ENCODE data around the gene SCAMP4. TPM values are rescaled to one million over a fixed set of nuclear protein-coding genes. Genes with fewer than 3 reads are reported as not detected.

The SCAMP4 gene
- total and polyA plus RNA-seq, 2 of the 13 experiments (the other 11 are each of a cell fraction or from before 2014, with no cell fraction given), result 10.7 to 13.7 TPM

- TF ChIP-seq MXD4 (CRISPR knock-in tag; IDR thresholded peaks at IDR 0.05) (no peak), RBAK (CRISPR knock-in tag; IDR thresholded peaks at IDR 0.05) (no peak), ZNF451 (CRISPR knock-in tag; IDR thresholded peaks at IDR 0.05) (no peak), DNMT3B (CRISPR knock-in tag; conservative IDR thresholded peaks at IDR 0.05) (no peak), NCOR1 (IDR thresholded peaks at IDR 0.05; ENCODE audit: borderline replicate concordance, low read length) (no peak; the same call in 1 of the 2 replicates), ZNF264 (CRISPR knock-in tag; IDR thresholded peaks at IDR 0.05) (no peak), SAP130 (CRISPR knock-in tag; IDR thresholded peaks at IDR 0.05; ENCODE audit: low read depth) (peak; percentile 56), PHB2 (IDR thresholded peaks at IDR 0.05; ENCODE audit: partially characterized antibody) (no peak), ZFP36L1 (CRISPR knock-in tag; IDR thresholded peaks at IDR 0.05) (no peak), FOXK1 (CRISPR knock-in tag; IDR thresholded peaks at IDR 0.05; ENCODE audit: borderline replicate concordance, low read depth) (0 out of 2 replicates have a peak, but pooled peaks have one; percentile 22), ZNF331 (CRISPR knock-in tag; IDR thresholded peaks at IDR 0.05) (peak; percentile 74), ZNF7 (CRISPR knock-in tag; IDR thresholded peaks at IDR 0.05) (no peak), REL (CRISPR knock-in tag; conservative IDR thresholded peaks at IDR 0.05) (no peak; the same call in 1 of the 2 replicates), ZNF562 (CRISPR knock-in tag; IDR thresholded peaks at IDR 0.05; ENCODE audit: borderline replicate concordance) (no peak), ZNF724P (CRISPR knock-in tag; IDR thresholded peaks at IDR 0.05; ENCODE audit: borderline replicate concordance) (no peak), HOXA9 (CRISPR knock-in tag; IDR thresholded peaks at IDR 0.05; ENCODE audit: borderline replicate concordance) (no peak), CEBPG (CRISPR knock-in tag; IDR thresholded peaks at IDR 0.05) (no peak; the same call in 1 of the 2 replicates), CBX1 (IDR thresholded peaks at IDR 0.05; ENCODE audit: low read depth) (no peak), ZNF362 (CRISPR knock-in tag; IDR thresholded peaks at IDR 0.05; ENCODE audit: borderline replicate concordance) (no peak), TEAD2 (CRISPR knock-in tag; IDR thresholded peaks at IDR 0.05) (no peak), ZNF615 (CRISPR knock-in tag; IDR thresholded peaks at IDR 0.05; ENCODE audit: borderline replicate concordance) (no peak), ZNF720 (CRISPR knock-in tag; IDR thresholded peaks at IDR 0.05) (no peak)
- TF ChIP-seq, protein P1, sequence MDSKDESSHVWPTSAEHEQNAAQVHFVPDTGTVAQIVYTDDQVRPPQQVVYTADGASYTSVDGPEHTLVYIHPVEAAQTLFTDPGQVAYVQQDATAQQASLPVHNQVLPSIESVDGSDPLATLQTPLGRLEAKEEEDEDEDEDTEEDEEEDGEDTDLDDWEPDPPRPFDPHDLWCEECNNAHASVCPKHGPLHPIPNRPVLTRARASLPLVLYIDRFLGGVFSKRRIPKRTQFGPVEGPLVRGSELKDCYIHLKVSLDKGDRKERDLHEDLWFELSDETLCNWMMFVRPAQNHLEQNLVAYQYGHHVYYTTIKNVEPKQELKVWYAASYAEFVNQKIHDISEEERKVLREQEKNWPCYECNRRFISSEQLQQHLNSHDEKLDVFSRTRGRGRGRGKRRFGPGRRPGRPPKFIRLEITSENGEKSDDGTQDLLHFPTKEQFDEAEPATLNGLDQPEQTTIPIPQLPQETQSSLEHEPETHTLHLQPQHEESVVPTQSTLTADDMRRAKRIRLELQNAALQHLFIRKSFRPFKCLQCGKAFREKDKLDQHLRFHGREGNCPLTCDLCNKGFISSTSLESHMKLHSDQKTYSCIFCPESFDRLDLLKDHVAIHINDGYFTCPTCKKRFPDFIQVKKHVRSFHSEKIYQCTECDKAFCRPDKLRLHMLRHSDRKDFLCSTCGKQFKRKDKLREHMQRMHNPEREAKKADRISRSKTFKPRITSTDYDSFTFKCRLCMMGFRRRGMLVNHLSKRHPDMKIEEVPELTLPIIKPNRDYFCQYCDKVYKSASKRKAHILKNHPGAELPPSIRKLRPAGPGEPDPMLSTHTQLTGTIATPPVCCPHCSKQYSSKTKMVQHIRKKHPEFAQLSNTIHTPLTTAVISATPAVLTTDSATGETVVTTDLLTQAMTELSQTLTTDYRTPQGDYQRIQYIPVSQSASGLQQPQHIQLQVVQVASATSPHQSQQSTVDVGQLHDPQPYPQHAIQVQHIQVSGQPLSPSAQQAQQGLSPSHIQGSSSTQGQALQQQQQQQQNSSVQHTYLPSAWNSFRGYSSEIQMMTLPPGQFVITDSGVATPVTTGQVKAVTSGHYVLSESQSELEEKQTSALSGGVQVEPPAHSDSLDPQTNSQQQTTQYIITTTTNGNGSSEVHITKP (CRISPR knock-in tag; IDR thresholded peaks at IDR 0.05; ENCODE audit: low read depth), result no peak
- TF ChIP-seq, protein P2, sequence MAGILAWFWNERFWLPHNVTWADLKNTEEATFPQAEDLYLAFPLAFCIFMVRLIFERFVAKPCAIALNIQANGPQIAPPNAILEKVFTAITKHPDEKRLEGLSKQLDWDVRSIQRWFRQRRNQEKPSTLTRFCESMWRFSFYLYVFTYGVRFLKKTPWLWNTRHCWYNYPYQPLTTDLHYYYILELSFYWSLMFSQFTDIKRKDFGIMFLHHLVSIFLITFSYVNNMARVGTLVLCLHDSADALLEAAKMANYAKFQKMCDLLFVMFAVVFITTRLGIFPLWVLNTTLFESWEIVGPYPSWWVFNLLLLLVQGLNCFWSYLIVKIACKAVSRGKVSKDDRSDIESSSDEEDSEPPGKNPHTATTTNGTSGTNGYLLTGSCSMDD (CRISPR knock-in tag; IDR thresholded peaks at IDR 0.05), result no peak
- TF ChIP-seq, protein P3, sequence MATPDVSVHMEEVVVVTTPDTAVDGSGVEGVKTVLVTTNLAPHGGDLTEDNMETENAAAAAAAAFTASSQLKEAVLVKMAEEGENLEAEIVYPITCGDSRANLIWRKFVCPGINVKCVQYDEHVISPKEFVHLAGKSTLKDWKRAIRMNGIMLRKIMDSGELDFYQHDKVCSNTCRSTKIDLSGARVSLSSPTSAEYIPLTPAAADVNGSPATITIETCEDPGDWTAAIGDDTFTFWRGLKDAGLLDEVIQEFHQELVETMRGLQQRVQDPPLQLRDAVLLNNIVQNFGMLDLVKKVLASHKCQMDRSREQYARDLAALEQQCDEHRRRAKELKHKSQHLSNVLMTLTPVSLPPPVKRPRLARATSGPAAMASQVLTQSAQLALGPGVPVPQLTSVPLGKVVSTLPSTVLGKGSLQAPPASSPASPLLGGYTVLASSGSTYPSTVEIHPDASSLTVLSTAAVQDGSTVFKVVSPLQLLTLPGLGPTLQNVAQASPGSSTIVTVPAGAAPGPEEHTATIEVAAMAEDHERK (CRISPR knock-in tag; IDR thresholded peaks at IDR 0.05; ENCODE audit: low read depth), result no peak
Measured at GRCh38 chr19:1864480-1865171, 40.6 kb upstream of the SCAMP4 start (continued).

Data from HepG2 (cell line).